Measurements from ENCODE around the gene ZNFX1. TPM values are rescaled to one million over a fixed set of nuclear protein-coding genes. Genes with fewer than 3 reads are reported as not detected.

ZNFX1 gene
- total RNA-seq, 1 donor from 2014 or later = 36.4 TPM

DNA sequence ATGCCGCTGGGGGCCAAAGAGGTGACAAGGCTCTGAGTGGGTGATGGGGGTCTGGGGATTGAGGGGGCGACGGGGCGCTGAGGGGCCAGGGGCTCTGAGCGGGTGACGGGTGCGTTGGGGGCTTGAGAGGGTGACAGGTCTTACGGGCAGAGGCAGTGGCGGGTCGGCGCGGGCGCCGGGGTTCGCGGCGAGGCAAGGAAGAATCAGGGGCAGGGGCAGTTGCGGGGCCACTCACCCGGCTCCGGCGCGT is 146 bp downstream of the ZNFX1 start:
- TF ChIP-seq, protein P1, sequence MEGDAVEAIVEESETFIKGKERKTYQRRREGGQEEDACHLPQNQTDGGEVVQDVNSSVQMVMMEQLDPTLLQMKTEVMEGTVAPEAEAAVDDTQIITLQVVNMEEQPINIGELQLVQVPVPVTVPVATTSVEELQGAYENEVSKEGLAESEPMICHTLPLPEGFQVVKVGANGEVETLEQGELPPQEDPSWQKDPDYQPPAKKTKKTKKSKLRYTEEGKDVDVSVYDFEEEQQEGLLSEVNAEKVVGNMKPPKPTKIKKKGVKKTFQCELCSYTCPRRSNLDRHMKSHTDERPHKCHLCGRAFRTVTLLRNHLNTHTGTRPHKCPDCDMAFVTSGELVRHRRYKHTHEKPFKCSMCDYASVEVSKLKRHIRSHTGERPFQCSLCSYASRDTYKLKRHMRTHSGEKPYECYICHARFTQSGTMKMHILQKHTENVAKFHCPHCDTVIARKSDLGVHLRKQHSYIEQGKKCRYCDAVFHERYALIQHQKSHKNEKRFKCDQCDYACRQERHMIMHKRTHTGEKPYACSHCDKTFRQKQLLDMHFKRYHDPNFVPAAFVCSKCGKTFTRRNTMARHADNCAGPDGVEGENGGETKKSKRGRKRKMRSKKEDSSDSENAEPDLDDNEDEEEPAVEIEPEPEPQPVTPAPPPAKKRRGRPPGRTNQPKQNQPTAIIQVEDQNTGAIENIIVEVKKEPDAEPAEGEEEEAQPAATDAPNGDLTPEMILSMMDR (IDR thresholded peaks at IDR 0.05) = no peak
- Mint-ChIP-seq H3K4me1 (ENCODE audit: low read depth) (peaks cover 51% of the 10 kb centered on the region), H3K9me3 (ENCODE audit: low read depth) (no peaks in the 10 kb centered on the region)

DNA sequence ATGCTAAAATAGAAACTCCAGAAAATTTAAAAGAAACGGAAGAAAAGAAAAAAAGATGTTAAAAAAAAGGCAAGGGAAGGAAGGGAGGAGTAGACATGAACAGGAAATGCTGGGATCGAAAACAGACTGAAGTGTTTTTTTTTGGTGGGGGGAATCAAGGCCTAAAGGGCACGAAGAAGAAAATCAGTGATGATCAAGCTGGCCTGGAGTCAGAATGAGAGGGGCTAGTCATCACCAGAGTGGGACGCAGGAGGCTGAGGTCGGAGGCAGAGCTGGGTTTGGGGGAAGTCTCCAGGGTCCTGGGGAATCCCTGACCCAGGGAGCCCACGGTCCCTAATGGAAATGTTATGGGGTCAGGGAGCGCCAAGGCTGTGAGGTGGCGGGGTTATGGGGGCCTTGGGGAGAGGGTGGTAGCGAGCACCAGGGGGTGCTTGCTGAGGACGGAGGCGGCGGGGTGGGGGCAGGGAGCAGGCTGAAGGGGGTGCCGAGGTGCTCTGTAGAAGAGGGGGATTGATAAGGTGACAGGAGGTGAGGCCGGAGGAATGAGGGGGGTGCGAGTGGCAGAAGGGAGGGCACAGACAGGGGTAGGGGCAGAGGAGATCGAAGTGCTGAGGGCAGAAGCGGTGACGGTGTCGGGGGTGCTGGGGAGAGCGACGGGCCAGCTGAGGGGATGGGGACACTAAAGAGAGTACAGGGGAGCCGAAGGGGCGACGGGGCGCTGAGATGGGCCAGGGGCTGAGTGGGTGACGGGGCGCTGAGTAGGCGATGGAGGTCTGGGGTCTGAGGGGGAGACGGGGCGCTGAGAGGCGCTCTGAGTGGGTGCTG is 684 bp downstream of the ZNFX1 start:
- peak; percentile 91 for DNase-seq (ENCODE audit: low spot score)
- Mint-ChIP-seq H3K4me3 (ENCODE audit: unreplicated experiment) (peak overlapping the region; percentile 99), H3K27me3 (ENCODE audit: low read depth) (no peaks in the 10 kb centered on the region), H3K9me3 (ENCODE audit: low read depth) (no peaks in the 10 kb centered on the region), H3K4me1 (ENCODE audit: low read depth) (peaks cover 46% of the 10 kb centered on the region), H3K27ac (ENCODE audit: unreplicated experiment) (peak overlapping the region; percentile 89), H3K36me3 (ENCODE audit: low read depth) (peaks cover 45% of the 10 kb centered on the region)
- TF ChIP-seq, protein P1 (IDR thresholded peaks at IDR 0.05) = no peak

More for the DNA sequence above, 146 bp downstream of the ZNFX1 start:
- H3K27me3 Mint-ChIP-seq (ENCODE audit: low read depth) = no peaks in the 10 kb centered on the region
- H3K27ac Mint-ChIP-seq (ENCODE audit: unreplicated experiment) = peak overlapping the region; percentile 89
- H3K36me3 Mint-ChIP-seq (ENCODE audit: low read depth) = peaks cover 48% of the 10 kb centered on the region
- DNase-seq (ENCODE audit: low spot score) = no peak
- peak overlapping the region; percentile 99 for H3K4me3 Mint-ChIP-seq (ENCODE audit: unreplicated experiment)

DNA sequence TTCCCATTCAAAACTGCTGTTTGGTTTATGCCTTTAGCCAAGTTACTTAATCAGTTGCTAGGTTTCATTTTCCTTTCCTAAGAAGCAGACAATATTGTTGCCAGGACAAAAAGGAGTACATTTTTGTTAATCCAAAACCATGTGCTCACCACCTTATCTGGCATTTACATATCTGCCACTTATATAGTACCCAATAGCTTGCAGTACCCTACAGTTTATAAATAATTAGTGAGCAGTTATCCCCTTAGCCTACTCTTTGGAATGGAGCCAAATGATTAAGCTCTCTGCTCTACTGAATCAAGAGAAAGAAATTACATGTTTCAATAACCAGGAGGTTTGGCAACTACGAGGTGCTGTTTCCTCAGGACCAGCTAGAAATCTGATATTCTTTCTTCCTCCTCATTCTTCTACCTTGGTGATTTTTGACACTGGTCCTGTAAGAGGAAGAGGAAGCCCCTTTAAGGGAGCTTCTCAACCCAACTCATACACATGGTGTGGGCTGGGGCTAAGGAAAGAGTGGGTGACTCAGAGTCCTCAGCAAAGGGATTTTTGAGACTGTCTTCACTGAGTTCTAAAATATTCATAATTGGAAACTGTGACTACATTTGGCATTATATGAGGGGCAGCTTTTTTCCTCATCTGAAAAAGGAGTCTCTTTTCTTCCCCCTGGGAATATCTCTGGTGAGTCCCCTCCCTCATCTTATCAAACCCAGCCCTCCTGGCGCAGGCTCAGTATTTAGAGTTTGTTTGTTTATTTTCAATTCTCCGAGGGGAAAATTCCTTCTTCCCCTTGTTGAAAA is 1.5 kb downstream of the ZNFX1 start:
- Mint-ChIP-seq H3K27ac (ENCODE audit: unreplicated experiment) (peak overlapping the region; percentile 89), H3K4me1 (ENCODE audit: low read depth) (peaks cover 38% of the 10 kb centered on the region), H3K27me3 (ENCODE audit: low read depth) (no peaks in the 10 kb centered on the region), H3K4me3 (ENCODE audit: unreplicated experiment) (peak overlapping the region; percentile 99), H3K9me3 (ENCODE audit: low read depth) (no peaks in the 10 kb centered on the region), H3K36me3 (ENCODE audit: low read depth) (peaks cover 41% of the 10 kb centered on the region)
- DNase-seq (ENCODE audit: low spot score) = no peak
- TF ChIP-seq, protein P1 (IDR thresholded peaks at IDR 0.05) = no peak

DNA sequence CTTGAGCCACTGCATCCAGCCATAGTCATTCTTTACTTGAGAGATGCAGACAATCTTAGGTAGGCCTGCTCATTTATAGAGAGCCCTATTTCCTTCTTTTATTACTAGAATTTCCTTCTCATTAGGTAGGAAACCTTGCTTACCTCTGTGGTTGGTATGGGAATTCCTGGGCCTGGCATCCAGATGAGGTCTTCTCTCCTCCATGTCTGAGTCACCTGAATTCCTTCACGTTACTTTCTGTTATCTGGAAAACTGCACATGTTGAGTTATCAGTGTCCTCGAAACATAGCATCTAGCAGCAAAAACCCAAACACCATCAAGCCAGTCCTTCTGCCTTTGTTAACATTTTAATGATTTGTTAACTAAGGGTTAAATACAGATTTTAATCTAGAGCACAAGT is 2.2 kb downstream of the ZNFX1 start:
- no peaks in the 10 kb centered on the region for H3K9me3 Mint-ChIP-seq (ENCODE audit: low read depth)
- TF ChIP-seq, protein P1 (IDR thresholded peaks at IDR 0.05) = no peak
- DNase-seq (ENCODE audit: low spot score) = no peak
- peak overlapping the region; percentile 6 for H3K27ac Mint-ChIP-seq (ENCODE audit: unreplicated experiment)
- H3K4me3 Mint-ChIP-seq (ENCODE audit: unreplicated experiment) = no peak overlapping the region
- peaks cover 41% of the 10 kb centered on the region for H3K36me3 Mint-ChIP-seq (ENCODE audit: low read depth)
- H3K4me1 Mint-ChIP-seq (ENCODE audit: low read depth) = peaks cover 34% of the 10 kb centered on the region
- no peaks in the 10 kb centered on the region for H3K27me3 Mint-ChIP-seq (ENCODE audit: low read depth)

DNA sequence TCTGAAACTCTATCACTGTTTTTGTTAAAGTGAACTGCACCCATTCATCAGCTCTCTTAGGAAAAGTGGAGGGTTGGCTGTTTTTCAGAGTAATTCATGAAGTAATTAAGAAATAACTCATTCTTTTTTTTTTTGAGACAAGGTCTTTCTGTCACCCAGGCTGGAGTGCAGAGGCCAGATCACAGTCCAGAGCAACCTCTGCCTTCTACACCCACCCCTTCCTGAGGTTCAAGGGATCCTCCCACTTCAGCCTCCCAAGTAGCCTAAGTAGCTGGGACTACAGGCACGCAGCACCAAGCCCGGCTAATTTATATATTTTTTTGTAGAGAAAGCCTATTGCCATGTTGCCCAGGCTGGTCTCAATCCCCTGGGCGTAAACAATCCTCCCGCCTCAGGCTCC is 2.6 kb downstream of the ZNFX1 start:
- H3K27ac Mint-ChIP-seq (ENCODE audit: unreplicated experiment) = no peak overlapping the region

More for the DNA sequence above, 2.6 kb downstream of the ZNFX1 start:
- TF ChIP-seq, protein P1 (IDR thresholded peaks at IDR 0.05) = no peak
- H3K36me3 Mint-ChIP-seq (ENCODE audit: low read depth) = peaks cover 41% of the 10 kb centered on the region
- H3K27me3 Mint-ChIP-seq (ENCODE audit: low read depth) = no peaks in the 10 kb centered on the region
- H3K9me3 Mint-ChIP-seq (ENCODE audit: low read depth) = no peaks in the 10 kb centered on the region
- no peak for DNase-seq (ENCODE audit: low spot score)
- no peak overlapping the region for H3K4me3 Mint-ChIP-seq (ENCODE audit: unreplicated experiment)
- peaks cover 34% of the 10 kb centered on the region for H3K4me1 Mint-ChIP-seq (ENCODE audit: low read depth)
